ENCODE data around the gene JAKMIP2.
"Not testable (repeated sequence)": the region's sequence is repeated elsewhere in the genome, so short reads cannot be mapped to it uniquely, and the experiment has no call there.

Gene JAKMIP2

DNA sequence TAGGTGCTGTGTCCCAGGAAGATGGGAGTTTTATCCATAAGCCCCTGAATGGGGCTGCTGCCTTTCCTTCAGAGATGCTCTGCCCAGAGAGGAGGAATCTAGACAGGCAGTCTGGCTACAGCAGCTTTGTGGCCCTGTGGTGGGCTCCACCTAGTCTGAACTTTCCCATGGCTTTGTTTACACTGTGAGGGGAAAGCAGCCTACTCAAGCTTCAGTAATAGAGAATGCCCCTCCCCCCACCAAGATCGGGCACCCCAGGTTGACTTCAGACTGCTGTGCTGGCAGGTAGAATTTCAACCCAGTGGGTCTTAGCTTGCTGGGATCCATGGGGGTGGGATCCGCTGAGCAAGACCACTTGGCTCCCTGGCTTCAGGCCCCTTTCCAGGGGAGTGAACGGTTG lies 171.7 kb downstream of the JAKMIP2 start:
- no peak overlapping the region for H3K4me3 ChIP-seq (ENCODE audit: low read depth, low read length)
- no peak for TF ChIP-seq CTCF (IDR thresholded peaks at IDR 0.05; ENCODE audit: insufficient read depth, low read depth, low read length, missing control alignments)
- no peak for DNase-seq (ENCODE audit: low read depth)

- DNase-seq (ENCODE audit: low read depth), result no peak
- no peak overlapping the region for H3K4me3 ChIP-seq (ENCODE audit: low read depth, low read length)
- TF ChIP-seq CTCF (IDR thresholded peaks at IDR 0.05; ENCODE audit: insufficient read depth, low read depth, low read length, missing control alignments), result no peak
Observed at GRCh38 chr5:147601652-147602051, 180.9 kb downstream of the JAKMIP2 start.

- TF ChIP-seq CTCF (IDR thresholded peaks at IDR 0.05; ENCODE audit: insufficient read depth, low read depth, low read length, missing control alignments), result no peak
Observed at GRCh38 chr5:147591120-147591519, 191.4 kb downstream of the JAKMIP2 start.

DNA sequence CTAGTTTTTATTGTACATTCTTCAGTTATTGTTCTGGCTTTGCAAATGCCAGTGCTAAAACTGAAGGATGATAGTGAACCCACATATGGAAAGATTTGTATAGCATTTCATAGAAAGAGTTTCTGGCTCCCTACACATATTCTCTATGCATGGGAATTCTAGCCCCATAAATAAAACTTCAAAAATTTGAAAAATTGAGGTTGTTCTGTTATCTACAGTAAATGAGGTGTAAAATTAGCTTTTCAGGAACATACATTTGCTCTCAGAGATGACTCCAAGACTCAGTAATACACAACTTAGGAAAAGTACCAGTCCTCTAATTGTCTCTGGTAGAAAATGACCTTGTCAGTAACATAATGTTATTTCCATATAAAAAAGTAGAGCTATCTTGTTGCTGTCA lies 192.4 kb downstream of the JAKMIP2 start:
- H3K4me3 ChIP-seq (ENCODE audit: low read depth, low read length), result no peak overlapping the region
- no peak for DNase-seq (ENCODE audit: low read depth)
- no peak for TF ChIP-seq CTCF (IDR thresholded peaks at IDR 0.05; ENCODE audit: insufficient read depth, low read depth, low read length, missing control alignments)

More at GRCh38 chr5:147591120-147591519, 191.4 kb downstream of the JAKMIP2 start:
- H3K4me3 ChIP-seq (ENCODE audit: low read depth, low read length), result no peak overlapping the region
- DNase-seq (ENCODE audit: low read depth), result no peak

DNA sequence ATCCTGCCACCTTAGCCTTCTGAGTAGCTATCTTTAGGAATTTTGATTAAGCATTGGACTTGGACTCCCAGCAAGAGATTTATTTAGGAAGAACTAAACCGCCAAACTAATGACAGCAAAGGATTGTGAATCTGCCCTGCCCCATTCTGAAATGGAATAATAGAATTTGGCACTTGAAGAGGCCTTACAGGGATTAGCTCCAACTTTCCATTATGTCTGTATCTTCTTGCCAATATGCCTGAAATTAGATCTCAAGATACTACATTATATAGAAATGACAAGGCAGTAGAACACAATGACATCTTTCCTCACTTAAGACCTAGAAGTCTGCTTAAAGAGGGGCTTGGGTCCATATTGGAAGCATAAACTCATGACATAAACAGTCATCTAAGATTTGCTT lies 195.7 kb downstream of the JAKMIP2 start:
- no peak overlapping the region for H3K4me3 ChIP-seq (ENCODE audit: low read depth, low read length)
- TF ChIP-seq CTCF (IDR thresholded peaks at IDR 0.05; ENCODE audit: insufficient read depth, low read depth, low read length, missing control alignments), result no peak
- DNase-seq (ENCODE audit: low read depth), result no peak

- no peak for DNase-seq (ENCODE audit: low read depth)
- no peak for TF ChIP-seq CTCF (IDR thresholded peaks at IDR 0.05; ENCODE audit: insufficient read depth, low read depth, low read length, missing control alignments)
Observed at GRCh38 chr5:147586221-147586620, 196.3 kb downstream of the JAKMIP2 start.

GRCh38 chr5:147582272-147582671 lies 200.3 kb downstream of the JAKMIP2 start:
- not testable (repeated sequence) for DNase-seq (ENCODE audit: low read depth); H3K4me3 ChIP-seq (ENCODE audit: low read depth, low read length)

More at GRCh38 chr5:147586221-147586620, 196.3 kb downstream of the JAKMIP2 start:
- no peak overlapping the region for H3K4me3 ChIP-seq (ENCODE audit: low read depth, low read length)

- H3K4me3 ChIP-seq (ENCODE audit: low read depth, low read length); DNase-seq (ENCODE audit: low read depth): not testable (repeated sequence)
Observed at GRCh38 chr5:147580418-147580817, 202.1 kb downstream of the JAKMIP2 start.
